K562 (cell line): ENCODE results near the gene EN1.

Experiments used
- CHAMP1 ChIP-seq: fragments of 450-650 bp; IDR thresholded peaks from 2 replicates; pipeline ENCODE4 v1.6.1; 2016; ENCODE audit warnings: mild to moderate bottlenecking
- E2F1 ChIP-seq: sonication (generic); formaldehyde crosslinking; IDR thresholded peaks from 2 replicates; pipeline ENCODE4 v1.8.1; 2023; ENCODE audit warnings: mild to moderate bottlenecking, missing genetic modification reagents, moderate library complexity
- JUNB ChIP-seq: fragments of 450-650 bp; formaldehyde crosslinking; conservative IDR thresholded peaks from 2 replicates; pipeline ENCODE4 v1.4.0; 2020; ENCODE audit warnings: mild to moderate bottlenecking
- ZNF253 ChIP-seq: fragments of 250-450 bp; sonication (Bioruptor Pico); conservative IDR thresholded peaks from 2 replicates; pipeline ENCODE4 v1.6.1; 2021; ENCODE audit warnings: mild to moderate bottlenecking
- ZNF282 ChIP-seq: sonication (generic); formaldehyde crosslinking; IDR thresholded peaks from 2 replicates; pipeline ENCODE4 v1.8.1; 2023; ENCODE audit warnings: missing genetic modification reagents
- ZNF740 ChIP-seq, 3 experiments: fragments of 200-800 bp in 1 of 3; sonication (Bioruptor generic) in 1 of 3; sonication (generic) in 1 of 3; formaldehyde crosslinking in 1 of 3; IDR thresholded peaks; 2 replicates each; pipeline versions ENCODE4 v1.6.1 to v1.8.0; 2016 to 2022; ENCODE audit warnings: mild to moderate bottlenecking in 2 of 3, missing compliant biosample characterization in 2 of 3, missing genetic modification characterization in 2 of 3, missing genetic modification reagents in 1 of 3
- TF ChIP-seq, protein P1 (sequence below): sonication (generic); formaldehyde crosslinking; IDR thresholded peaks from 2 replicates; pipeline ENCODE4 v1.8.1; 2022; ENCODE audit warnings: missing genetic modification reagents
- TF ChIP-seq, protein P2 (sequence below), 2 experiments: fragments of 450-650 bp in 1 of 2; sonication (generic) in 1 of 2; formaldehyde crosslinking in 1 of 2; IDR thresholded peaks in 1 of 2; conservative IDR thresholded peaks in 1 of 2; 2 replicates each; pipeline versions ENCODE4 v1.6.1 to v1.8.1; 2016 to 2023; ENCODE audit warnings: mild to moderate bottlenecking in 2 of 2, moderate library complexity in 2 of 2, inconsistent platforms in 1 of 2, missing genetic modification reagents in 1 of 2

DNA sequence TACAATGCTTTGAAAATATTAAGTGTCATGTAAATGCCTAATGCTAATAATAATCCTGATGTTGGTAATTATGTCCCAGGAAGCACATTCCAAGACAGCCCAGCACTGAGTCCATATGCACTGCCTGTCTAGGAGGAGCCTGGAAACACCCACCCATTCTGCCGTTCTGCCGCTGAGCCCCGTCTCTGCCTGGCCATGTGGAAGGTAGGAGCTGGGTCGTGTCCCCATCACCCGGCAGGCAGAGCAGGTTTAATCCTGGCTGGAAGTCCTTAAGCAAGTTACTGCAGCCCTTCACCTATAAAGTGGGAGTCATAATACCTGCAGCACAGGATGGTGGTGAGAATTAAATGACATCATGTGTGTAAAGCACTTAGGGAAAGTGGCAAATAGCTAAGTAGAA, 13.1 kb upstream of the EN1 start:
- TF ChIP-seq E2F1 (CRISPR knock-in tag) (no peak), JUNB (CRISPR knock-in tag) (no peak), ZNF740 (CRISPR knock-in tag; IDR thresholded peaks at IDR 0.05) (no peak), ZNF740 (tag; IDR thresholded peaks at IDR 0.05) (no peak), CHAMP1 (no peak), ZNF253 (CRISPR knock-in tag) (no peak), ZNF282 (no peak)
- TF ChIP-seq, protein P1, sequence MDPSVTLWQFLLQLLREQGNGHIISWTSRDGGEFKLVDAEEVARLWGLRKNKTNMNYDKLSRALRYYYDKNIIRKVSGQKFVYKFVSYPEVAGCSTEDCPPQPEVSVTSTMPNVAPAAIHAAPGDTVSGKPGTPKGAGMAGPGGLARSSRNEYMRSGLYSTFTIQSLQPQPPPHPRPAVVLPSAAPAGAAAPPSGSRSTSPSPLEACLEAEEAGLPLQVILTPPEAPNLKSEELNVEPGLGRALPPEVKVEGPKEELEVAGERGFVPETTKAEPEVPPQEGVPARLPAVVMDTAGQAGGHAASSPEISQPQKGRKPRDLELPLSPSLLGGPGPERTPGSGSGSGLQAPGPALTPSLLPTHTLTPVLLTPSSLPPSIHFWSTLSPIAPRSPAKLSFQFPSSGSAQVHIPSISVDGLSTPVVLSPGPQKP (CRISPR knock-in tag): no peak
- TF ChIP-seq, protein P2, sequence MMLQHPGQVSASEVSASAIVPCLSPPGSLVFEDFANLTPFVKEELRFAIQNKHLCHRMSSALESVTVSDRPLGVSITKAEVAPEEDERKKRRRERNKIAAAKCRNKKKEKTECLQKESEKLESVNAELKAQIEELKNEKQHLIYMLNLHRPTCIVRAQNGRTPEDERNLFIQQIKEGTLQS (IDR thresholded peaks at IDR 0.05): no peak
- TF ChIP-seq, protein P2 (CRISPR knock-in tag; conservative IDR thresholded peaks at IDR 0.05): no peak
